Activated CD8-positive, alpha-beta memory T cell treated with anti-CD3 and anti-CD28 coated beads, Interleukin-2, amount 50 U/mL, for 1 hour (primary cell): ENCODE measurements around the gene FIBIN.
"Not testable (repeated sequence)": the region's sequence is repeated elsewhere in the genome, so short reads cannot be mapped to it uniquely, and the experiment has no call there.

Experiments used
- DNase-seq: peaks from one replicate; pipeline ENCODE4 v3.0.0-alpha.2; 2020; ENCODE audit errors: extremely low read depth

Gene FIBIN

GRCh38 chr11:26977209-26977608 lies 16.7 kb upstream of the FIBIN start:
- not testable (repeated sequence) for DNase-seq

DNA sequence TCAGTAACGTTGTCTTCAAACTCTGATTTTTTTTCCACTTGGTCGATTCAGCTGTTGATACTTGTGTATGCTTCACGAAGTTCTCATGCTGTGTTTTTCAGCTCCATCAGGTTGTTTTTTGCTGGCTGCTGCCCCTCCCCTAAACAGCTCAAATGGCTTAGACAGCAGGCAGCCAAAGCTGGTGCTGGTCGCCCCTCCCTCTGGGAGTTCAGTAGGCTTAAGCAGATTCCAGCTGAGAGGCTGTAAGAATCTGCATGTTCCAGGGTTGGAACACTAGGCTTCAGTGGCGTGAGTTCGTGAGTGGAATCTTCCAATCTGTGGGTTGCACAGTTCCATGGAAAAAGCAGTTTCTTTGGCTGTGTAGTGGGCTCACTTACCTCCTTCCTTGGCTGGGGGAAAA lies 10.3 kb upstream of the FIBIN start:
- DNase-seq = no peak

GRCh38 chr11:26985470-26985869 lies 8.4 kb upstream of the FIBIN start:
- no peak for DNase-seq

GRCh38 chr11:26985943-26986342 lies 8.0 kb upstream of the FIBIN start:
- DNase-seq = no peak

- no peak for DNase-seq
These were observed 6.6 kb upstream of the FIBIN start for GRCh38 chr11:26987272-26987671.

DNA sequence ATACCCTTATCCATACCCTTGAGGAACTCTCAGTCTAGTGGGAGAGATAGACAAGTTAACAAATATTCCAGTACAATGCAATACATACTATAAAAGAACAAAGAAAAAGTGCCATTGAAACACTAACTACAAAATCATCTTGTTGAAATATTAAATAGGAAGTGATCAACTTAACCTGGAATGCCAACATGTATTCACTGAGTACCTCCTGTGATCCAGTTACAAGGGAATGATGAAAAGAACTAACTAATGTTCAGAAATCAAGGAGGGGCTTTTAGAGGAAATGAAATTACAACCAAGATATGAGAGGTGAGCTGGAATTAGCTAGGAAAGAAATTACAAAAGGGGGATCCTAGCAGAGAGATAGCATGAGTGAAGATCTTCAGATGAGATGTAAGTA lies 6.2 kb upstream of the FIBIN start:
- no peak for DNase-seq

- no peak for DNase-seq
These were observed 1.8 kb upstream of the FIBIN start for GRCh38 chr11:26992031-26992541.

DNA sequence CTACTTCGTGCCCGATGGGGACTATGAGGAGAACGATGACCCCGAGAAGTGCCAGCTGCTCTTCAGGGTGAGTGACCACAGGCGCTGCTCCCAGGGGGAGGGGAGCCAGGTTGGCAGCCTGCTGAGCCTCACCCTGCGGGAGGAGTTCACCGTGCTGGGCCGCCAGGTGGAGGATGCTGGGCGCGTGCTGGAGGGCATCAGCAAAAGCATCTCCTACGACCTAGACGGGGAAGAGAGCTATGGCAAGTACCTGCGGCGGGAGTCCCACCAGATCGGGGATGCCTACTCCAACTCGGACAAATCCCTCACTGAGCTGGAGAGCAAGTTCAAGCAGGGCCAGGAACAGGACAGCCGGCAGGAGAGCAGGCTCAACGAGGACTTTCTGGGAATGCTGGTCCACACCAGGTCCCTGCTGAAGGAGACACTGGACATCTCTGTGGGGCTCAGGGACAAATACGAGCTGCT lies 751 bp downstream of the FIBIN start:
- DNase-seq = no peak

DNA sequence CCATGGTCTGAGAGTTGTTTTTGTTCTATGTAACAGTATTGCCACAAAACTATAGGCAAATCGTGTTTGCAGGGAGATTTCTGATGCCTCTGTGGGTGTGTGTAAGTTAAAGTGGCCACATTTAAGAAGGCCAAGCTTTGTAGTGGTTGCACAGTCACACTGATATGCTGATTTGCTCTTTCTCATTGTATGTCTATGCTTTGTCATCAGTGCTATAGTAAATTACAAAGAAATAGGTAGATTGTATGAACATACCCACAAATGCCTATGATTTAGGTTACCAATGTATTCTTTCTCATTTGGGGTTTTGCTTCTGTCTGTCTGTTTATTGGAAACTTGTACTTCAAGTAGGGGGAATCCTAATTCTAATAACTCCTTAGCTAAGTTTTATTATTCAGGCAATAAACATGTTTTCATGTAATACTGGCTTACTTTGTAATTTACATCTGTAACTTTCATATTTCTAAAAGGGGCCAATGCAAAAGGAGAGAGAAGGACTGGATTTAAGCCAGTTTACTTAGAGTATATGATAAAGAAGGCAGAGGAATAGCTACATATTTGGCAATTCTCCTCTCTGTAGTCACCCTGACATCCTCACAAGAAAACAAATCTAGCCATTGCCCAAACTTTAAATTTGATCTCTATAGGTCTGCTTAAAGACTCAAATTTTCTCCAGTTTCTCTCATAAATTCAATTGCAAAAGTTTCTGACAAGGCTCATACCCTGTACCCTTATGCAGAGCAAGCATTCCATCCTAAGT lies 2.0 kb downstream of the FIBIN start:
- no peak for DNase-seq

DNA sequence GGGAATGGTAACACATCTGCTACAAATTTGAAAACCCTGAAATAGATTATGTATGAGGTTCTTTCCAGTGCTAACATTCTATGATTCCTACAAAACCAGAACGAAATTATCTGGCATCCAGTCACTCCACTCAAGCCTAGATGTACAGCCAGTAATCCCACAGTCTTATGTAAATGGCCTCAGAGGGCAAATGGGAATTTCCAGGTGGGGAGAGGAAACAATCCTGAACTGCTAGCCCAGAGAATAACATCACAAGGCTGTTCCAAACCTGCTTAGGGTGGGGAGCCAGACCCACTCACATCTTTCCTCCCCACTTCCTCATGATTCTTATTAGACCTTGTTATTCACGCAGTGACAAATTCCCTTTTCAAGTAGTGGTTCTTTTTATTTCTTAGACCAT lies 3.5 kb downstream of the FIBIN start:
- no peak for DNase-seq

- DNase-seq = not testable (repeated sequence)
These were observed 7.3 kb downstream of the FIBIN start for GRCh38 chr11:27001136-27001730.

GRCh38 chr11:27002431-27002830 lies 8.5 kb downstream of the FIBIN start:
- no peak for DNase-seq

DNA sequence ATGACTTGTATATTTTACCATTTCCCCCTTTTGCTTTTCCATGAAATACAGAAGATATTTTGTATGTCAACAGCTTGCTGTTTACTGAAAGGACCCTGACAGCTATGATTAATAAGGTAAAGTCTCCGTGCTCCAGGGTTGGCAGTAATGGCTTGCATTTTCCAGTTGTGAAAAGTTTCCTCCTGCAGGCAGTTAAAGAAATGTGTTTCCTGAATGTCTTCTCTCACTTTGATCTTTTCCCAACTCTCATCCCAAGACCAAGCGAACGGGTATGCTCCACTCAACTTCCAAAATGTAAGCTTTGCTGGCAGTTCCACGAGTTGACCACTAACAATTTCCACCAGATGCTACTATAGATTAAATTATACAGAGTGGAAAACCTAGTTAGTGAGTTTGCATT lies 8.9 kb downstream of the FIBIN start:
- no peak for DNase-seq

- no peak for DNase-seq
These were observed 10.2 kb downstream of the FIBIN start for GRCh38 chr11:27004103-27004502.

GRCh38 chr11:27008811-27009535 lies 15.1 kb downstream of the FIBIN start:
- no peak for DNase-seq

GRCh38 chr11:27011560-27012233 lies 17.8 kb downstream of the FIBIN start:
- no peak for DNase-seq

DNA sequence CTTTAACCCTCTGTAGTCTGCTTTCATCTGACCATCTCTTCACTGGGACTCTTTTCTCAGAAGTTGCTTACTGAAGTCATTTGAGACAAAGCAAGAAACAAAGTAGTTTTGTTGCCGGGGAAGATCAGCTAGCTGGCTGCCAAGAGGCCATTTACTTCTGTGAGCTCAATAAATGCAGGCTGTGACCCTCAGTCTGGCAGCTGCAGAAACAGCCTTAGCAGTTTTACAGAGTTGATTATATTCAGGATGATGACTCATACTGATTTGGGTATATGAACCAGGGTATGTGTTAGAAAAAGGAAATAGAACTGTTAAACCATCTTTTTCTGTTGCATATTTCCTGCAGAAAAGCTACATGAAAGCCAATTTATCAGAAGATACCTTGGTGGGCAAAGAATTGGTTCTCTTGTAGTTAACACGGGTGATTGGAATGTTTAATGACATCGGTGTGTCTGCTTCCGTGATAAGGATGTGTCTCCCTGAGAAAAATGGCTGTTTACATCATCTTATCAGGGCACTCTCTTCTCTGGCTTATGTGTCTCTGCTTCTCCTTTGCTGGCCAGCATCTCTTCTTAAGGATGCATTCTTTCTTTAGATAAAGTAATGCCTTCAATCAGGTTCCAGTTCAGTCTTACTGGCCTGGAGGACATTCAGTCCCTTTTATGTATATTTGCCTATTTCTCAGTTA lies 18.5 kb downstream of the FIBIN start:
- no peak for DNase-seq

GRCh38 chr11:27013781-27014361 lies 20.0 kb downstream of the FIBIN start:
- DNase-seq = no peak

- no peak for DNase-seq
These were observed 25.1 kb downstream of the FIBIN start for GRCh38 chr11:27018902-27019529.

DNA sequence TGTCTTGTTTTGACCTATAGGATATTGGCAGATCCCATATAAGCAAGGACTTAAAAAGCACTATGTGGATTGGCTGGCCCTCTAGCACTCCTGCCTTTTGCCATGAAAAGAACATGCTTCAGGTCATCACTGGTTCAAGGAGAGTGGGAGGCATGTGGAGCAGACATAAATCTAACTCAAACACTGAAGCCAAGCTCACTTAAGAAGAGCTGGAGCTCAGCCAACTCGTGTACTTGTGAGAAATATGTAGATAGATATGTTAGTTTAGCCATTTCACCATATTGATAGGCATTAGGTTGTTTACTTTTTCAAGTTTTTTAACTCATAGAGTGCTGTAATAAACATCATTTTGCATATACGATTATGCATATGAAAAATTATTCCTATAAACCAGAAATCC lies 26.8 kb downstream of the FIBIN start:
- no peak for DNase-seq
